Globus pallidus (tissue), 1 donor: ENCODE data around the gene CSN3.
"Not testable (repeated sequence)": the region's sequence is repeated elsewhere in the genome, so short reads cannot be mapped to it uniquely, and the experiment has no call there.

Experiments
- DNase-seq: peaks from one replicate; pipeline ENCODE4 v3.0.0-alpha.2; 2015; ENCODE audit warnings: low spot score

Gene CSN3, protein sequence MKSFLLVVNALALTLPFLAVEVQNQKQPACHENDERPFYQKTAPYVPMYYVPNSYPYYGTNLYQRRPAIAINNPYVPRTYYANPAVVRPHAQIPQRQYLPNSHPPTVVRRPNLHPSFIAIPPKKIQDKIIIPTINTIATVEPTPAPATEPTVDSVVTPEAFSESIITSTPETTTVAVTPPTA

DNA sequence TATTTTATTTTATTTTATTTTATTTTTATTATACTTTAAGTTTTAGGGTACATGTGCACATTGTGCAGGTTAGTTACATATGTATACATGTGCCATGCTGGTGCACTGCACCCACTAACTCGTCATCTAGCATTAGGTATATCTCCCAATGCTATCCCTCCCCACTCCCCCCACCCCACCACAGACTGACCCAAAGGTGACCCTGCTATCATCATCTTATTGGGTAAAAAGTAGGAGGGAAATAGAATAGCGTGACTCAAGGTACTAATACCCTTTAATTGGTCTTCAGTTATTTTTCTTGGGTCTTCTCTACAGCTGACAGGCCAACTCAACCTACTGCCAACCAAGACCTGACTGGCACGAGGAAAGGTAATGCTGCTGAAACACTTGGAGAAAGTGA is at the start of gene CSN3:
Gene CSN3, plus strand, starts transcription at position 301 of the 400 bp plus-strand sequence. CDS start 2,223 bp downstream, outside the sequence.
- not testable (repeated sequence) for DNase-seq

- no peak for DNase-seq
Measured at GRCh38 chr4:70192895-70193294, 49.5 kb upstream of the CSN3 start.

DNA sequence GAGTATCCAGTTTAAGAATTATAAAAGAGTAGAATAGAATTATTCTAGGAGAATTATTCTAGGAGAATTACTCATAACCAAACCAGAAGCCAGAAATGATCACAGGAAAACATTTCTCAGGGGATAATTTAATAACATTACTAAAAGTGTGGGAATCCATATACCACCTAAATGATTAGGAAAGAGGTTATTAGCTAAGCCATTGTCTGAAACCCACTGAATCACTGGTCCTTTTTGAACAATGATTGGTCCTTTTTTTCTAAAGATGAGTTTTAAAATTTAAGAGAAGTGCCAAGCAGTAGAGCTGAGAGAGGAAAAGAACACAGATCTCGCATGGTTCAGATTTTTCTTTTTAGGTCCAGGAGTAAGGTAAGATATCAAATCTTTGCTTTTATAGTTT is 47.0 kb upstream of the CSN3 start, which contains the start of gene ODAM:
Gene ODAM, plus strand, starts transcription at position 301 of the 400 bp plus-strand sequence. CDS start 819 bp downstream, outside the sequence.
- DNase-seq, result no peak

- DNase-seq, result no peak
Measured at GRCh38 chr4:70196857-70197256, 45.5 kb upstream of the CSN3 start.

DNA sequence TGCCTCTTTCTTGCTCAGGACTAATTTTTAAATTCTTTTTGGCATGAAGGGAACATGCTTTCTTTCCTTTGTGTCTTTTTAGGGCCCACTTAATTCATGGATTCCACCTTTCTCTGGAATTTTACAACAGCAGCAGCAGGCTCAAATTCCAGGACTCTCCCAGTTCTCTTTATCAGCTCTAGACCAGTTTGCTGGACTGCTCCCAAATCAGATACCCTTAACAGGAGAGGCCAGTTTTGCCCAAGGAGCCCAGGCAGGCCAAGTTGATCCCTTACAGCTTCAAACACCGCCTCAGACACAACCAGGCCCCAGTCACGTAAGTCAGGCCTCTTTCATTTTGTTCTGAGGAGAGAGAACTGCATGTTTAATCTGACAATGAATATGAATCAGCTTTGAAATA is 44.6 kb upstream of the CSN3 start:
- no peak for DNase-seq

GRCh38 chr4:70203601-70204000 is 38.8 kb upstream of the CSN3 start:
- no peak for DNase-seq

DNA sequence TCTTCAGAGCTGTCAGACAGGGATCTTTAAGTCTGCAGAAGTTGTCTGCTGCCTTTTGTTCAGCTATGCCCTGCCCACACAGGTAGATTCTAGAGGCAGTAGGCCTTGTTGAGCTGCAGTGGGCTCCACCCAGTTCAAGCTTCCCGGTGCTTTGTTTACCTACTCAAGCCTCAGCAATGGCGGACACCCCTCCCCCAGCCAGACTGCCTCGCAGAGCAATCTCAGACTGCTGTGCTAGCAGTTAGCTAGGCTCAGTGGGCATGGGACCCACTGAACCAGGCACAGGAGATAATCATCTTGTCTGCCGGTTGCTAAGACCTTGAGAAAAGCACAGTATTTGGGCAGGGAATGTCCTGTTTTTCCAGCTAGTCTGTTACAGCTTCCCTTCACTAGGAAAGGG is 29.6 kb upstream of the CSN3 start:
- not testable (repeated sequence) for DNase-seq

DNA sequence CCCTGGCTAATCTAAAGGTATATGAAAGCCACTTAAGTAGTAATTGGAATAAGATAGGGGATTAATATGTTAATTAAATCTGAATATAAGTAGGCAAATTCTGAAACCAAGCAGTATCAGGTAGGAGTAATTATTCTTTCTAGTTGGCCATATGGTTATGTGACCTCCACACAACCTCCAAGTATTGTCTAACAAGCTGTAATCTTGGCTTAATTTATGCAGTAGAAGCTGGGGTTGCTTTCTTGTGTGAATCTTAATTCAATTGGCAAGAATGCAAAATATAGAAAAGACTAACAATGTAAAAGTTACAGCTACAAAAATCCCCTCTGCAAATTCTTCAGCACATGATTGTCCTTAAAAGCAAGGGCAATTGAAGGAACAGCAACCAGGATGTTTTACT is 26.3 kb upstream of the CSN3 start:
- DNase-seq, result not testable (repeated sequence)

- not testable (repeated sequence) for DNase-seq
Measured at GRCh38 chr4:70216550-70216949, 25.8 kb upstream of the CSN3 start.

GRCh38 chr4:70221389-70221788 is 21.0 kb upstream of the CSN3 start:
- not testable (repeated sequence) for DNase-seq

GRCh38 chr4:70221818-70222217 is 20.6 kb upstream of the CSN3 start:
- not testable (repeated sequence) for DNase-seq

GRCh38 chr4:70225824-70226223 is 16.6 kb upstream of the CSN3 start, which contains the start of gene FDCSP:
FDCSP (plus strand) TSS chr4:70226124; CDS start chr4:70231195, 5,071 bp downstream.
- no peak for DNase-seq

DNA sequence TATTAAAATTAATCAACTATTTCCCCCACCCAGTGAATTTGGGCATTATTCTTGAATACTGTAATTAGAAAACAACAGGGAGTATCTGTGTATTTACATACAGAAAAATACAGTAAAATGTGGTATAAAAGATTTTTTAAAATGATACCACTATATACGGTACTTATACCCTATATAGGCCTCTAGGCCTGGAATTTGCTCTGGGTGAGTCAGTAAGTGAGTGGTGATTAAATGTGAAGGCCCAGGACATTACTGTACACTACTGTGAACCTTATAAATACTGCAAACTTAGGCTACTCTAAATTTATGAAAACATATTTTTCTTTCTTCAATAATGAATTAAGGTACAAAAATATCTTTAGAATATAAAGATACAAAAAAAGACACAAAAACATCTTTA is 6.3 kb upstream of the CSN3 start:
- DNase-seq, result no peak

DNA sequence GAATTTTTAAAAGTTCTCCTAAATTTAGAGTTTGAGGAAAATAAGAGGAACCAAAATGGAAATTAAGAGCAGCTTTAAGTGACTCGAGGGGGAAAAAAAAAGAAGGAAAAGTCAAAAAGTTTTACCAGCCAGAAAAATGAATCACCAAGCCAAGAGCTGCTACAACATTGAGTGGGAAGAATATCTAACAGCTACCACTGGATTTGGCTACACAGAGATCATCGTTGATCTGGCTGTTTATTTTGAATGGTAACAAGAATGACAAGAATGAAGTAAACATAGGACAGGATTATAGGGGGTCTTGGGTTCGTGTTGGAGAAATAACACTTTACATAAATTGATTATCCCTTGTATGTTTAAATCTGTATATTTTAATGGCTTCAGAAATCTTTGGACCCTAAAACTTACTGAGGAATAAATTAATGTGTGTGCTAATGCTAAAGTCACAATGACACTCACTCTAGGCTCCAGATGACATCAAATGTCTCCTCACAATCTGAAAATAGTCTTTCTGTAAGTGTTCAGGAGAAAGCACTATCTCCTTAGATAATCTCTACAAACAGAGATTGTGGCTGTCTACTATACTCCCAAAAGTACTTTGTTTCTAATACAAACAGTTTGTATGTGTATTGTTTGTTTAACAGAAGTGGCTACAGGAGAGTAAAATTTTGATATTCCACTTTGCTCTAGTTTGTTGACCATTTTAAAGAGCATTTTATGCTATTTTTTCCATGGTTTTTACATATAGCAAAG is 3.1 kb upstream of the CSN3 start:
- no peak for DNase-seq

DNA sequence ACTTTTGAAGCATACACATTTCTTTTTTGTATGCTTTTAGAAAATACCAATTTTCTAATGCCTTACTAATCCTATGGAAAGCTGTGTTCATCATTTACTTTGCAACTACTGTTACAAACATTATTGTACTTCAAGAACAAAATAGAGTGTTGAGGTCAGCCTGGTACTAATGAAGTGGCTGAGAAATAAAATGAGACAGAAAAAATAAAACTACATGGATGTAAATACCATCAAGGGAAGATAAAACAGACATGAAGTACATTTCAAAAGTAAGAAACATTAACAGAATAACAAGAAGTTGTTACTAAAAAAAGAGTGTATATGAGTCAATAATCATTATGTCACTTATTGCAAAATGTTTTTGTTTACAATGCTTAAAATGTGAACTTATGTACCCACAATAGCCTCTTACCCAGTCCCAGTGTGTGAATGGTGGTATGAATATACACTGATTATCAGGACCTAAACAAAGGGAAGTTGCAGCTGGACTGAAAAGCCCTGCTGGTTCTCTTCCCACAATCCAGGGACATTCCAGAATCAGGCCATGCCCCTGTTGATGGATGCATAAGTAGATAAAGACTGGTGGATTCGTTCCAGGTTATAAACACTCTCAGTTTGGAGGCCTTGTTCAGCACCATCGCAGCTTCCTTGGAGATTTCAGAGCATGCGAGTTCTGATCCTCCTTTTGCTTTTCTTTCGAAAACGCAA is 2.4 kb upstream of the CSN3 start:
- DNase-seq, result no peak

DNA sequence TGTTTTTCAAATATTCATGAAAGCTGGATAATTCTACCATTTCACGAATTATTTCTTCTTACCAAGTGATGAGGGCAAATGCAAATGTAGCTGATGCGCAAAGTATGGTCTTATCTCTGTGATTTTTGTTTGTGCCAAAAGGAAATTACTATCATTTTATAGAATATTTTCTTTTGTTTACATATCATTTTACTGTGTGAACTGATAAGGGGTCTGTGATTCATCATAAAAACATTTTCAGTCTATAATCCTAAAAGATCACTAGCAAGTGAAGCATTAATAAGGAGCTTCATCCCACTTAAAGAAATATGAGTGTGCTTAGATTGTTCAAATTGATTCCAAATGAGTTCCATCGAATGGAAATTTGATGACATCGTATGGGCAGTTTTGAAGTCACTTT is 694 bp downstream of the CSN3 start:
- no peak for DNase-seq

DNA sequence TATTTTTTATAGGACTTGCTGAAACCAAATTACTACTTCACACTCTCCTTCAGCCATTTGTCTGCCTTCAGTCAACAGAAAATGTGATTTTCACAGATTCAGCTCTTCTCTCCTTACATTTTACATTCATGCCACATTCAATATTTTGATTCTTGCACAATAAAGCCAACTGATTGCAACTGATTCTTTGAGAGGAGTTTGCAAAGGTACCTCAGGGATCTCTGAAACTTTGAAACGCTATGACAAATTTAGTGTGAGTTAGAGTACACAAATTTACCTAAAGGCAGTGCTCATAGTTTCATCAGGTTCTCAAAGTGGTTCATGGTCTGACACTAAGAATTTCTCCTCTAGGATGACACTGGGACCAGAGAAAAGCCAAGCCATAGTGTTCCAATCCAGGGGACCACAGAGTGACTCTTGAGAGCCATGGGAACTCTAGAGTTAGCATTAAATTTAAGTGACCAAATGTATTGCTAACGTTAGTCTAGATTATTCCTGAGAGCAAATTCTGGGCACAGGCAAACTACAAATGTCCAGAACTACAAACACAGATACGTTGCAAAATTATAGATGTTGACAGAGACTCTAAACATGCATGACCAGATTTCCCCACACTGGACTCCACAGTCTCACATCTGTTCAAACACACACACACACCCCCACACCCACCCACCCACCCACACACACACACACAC is 9.0 kb downstream of the CSN3 start:
- DNase-seq, result no peak

GRCh38 chr4:70251945-70252277 is 9.5 kb downstream of the CSN3 start:
- no peak for DNase-seq

DNA sequence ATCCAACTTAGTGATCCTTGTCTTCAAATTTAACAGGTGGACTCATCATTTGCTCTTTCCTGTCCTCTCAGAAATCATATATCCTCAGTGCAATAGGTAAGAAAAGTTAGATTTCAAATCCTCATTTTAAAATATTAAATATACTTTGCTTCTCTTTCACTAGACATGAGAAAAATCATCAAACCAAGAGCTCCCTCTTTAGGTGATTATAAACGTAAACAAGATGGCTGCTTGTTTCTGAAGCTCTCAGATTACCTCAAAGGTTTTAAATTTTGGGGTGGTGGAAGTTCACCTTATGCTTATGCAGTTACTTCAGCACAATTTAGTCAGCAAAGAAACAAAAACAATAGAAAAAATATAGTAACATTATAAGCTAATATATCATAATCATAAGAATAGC is 27.3 kb downstream of the CSN3 start:
- no peak for DNase-seq

DNA sequence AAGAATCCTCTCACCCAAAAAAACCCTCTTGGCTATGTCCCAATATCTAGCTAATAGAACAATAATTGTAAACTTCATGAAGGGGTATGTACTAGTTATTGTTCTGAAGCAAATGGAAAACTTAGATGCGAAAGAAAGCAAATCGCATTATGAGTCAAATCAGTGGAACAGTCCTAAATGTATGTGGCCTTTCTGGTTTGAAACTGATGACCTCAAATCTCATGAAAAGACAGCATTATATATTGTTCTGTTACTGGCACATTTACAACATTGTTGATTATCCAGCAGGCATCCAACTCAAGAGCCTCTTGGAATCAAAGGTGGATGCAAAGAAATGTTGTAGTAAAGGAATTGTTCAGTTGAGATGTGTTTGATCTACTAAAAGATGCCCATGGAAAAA is 34.7 kb downstream of the CSN3 start:
- peak; percentile 57 for DNase-seq

GRCh38 chr4:70280567-70280966 is 38.2 kb downstream of the CSN3 start:
- no peak for DNase-seq

GRCh38 chr4:70288651-70289050 is 46.3 kb downstream of the CSN3 start:
- no peak for DNase-seq
